RWPE1 (cell line): ENCODE results near the gene KPNA6.

Experiments used
- CTCF ChIA-PET: fragments of 350-600 bp; sonication (Branson Sonifier 250); formaldehyde crosslinking; extraction: SDS; loops from one replicate; lab custom pipeline; 2021; lab: Yijun Ruan, JAX
- POLR2A ChIA-PET: fragments of 400-600 bp; formaldehyde crosslinking; extraction: SDS; loops from one replicate; lab custom pipeline; 2020; ENCODE audit warnings: antibody characterized with exemption; ENCODE audit not compliant: low non-redundant PET; lab: Yijun Ruan, JAX
- DNase-seq: peaks from one replicate; pipeline ENCODE4 v3.0.0; 2012; ENCODE audit warnings: low spot score
- H3K27ac ChIP-seq: fragments of 450-650 bp; 2 replicates; pipeline ENCODE4 v1.5.1; 2017
- CTCF ChIP-seq: fragments of 450-650 bp; conservative IDR thresholded peaks from 2 replicates; pipeline ENCODE4 v1.5.1; 2017; ENCODE audit warnings: low read depth, mild to moderate bottlenecking

KPNA6 gene

GRCh38 chr1:32100359-32100758 is 7.5 kb upstream of the KPNA6 start:
- peak overlapping the region; percentile 42; the same call in 1 of the 2 replicates for H3K27ac ChIP-seq
- no peak for DNase-seq
- no peak for TF ChIP-seq CTCF
- ChIA-PET CTCF (interaction anchor here (1.6 kb wide), 1 partner anchor 37 kb away, joined by 3 read pairs; no protein-coding TSS in a partner anchor), POLR2A (no interaction called here)

- ChIA-PET POLR2A (no interaction called here), CTCF (interaction anchor here (0.5 to 1.6 kb wide), 3 partner anchors 38 to 258 kb away, joined by 3 to 4 read pairs (median 3); no protein-coding TSS in a partner anchor)
- H3K27ac ChIP-seq = peak overlapping the region; percentile 42; the same call in 1 of the 2 replicates
- DNase-seq = peak; percentile 52
- TF ChIP-seq CTCF = no peak
Measured at GRCh38 chr1:32100807-32101708, 6.8 kb upstream of the KPNA6 start.

GRCh38 chr1:32104127-32104526 is 3.7 kb upstream of the KPNA6 start:
- CTCF ChIA-PET = interaction anchor here (0.7 kb wide), 1 partner anchor 20 kb away, joined by 4 read pairs; no protein-coding TSS in a partner anchor
- no peak for TF ChIP-seq CTCF

GRCh38 chr1:32105338-32105737 is 2.5 kb upstream of the KPNA6 start:
- CTCF ChIA-PET = no interaction called here
- POLR2A ChIA-PET = no interaction called here

More at GRCh38 chr1:32104127-32104526, 3.7 kb upstream of the KPNA6 start:
- no peak overlapping the region for H3K27ac ChIP-seq
- POLR2A ChIA-PET = no interaction called here
- DNase-seq = no peak

GRCh38 chr1:32106663-32107275 is 1.1 kb upstream of the KPNA6 start:
- H3K27ac ChIP-seq = peak overlapping the region; percentile 96
- ChIA-PET CTCF (interaction anchor here (0.5 kb wide), 1 partner anchor 20 kb away, joined by 8 read pairs; no protein-coding TSS in a partner anchor), POLR2A (no interaction called here)
- no peak for DNase-seq
- TF ChIP-seq CTCF = no peak

More at GRCh38 chr1:32105338-32105737, 2.5 kb upstream of the KPNA6 start:
- H3K27ac ChIP-seq = no peak overlapping the region
- no peak for DNase-seq
- no peak for TF ChIP-seq CTCF

GRCh38 chr1:32111040-32111623 is 3.3 kb downstream of the KPNA6 start:
- H3K27ac ChIP-seq = no peak overlapping the region
- DNase-seq = no peak
- TF ChIP-seq CTCF = no peak
- ChIA-PET POLR2A (no interaction called here), CTCF (interaction anchor here (0.6 to 0.8 kb wide), 2 partner anchors 13 to 54 kb away, joined by 5 to 6 read pairs; no protein-coding TSS in a partner anchor)
